Keratinocyte (primary cell): Measurements from ENCODE around the gene C7orf33. TPM values are rescaled to one million over a fixed set of nuclear protein-coding genes. Genes with fewer than 3 reads are reported as not detected.

Experiments
- DNase-seq: peaks from one replicate; pipeline ENCODE4 v3.0.0-alpha.2; 2011; ENCODE audit warnings: low read depth, missing footprints, low spot score
- FAIRE-seq: peaks from 2 replicates; lab custom pipeline; 2011; peaks lifted over from hg19 to GRCh38; lab: Jason Lieb, UNC
- H2AFZ ChIP-seq: 2 replicates; pipeline ENCODE4 v1.6.0; 2012; ENCODE audit warnings: low read length, control low read depth, inconsistent platforms; ENCODE audit not compliant: control insufficient read depth
- H3K27ac ChIP-seq: 2 replicates; pipeline ENCODE4 v1.5.1; 2011; ENCODE audit warnings: low read length; ENCODE audit not compliant: control insufficient read depth, insufficient read depth
- H3K27me3 ChIP-seq: 3 replicates; pipeline ENCODE4 v1.6.0; 2011; ENCODE audit warnings: low read length; ENCODE audit not compliant: control insufficient read depth, insufficient read depth; ENCODE audit errors: extremely low read depth
- H3K36me3 ChIP-seq, 2 experiments: 2 replicates in 1 of 2; 3 replicates in 1 of 2; pipeline ENCODE4 v1.5.1; 2011; ENCODE audit warnings: low read length in 2 of 2, mild to moderate bottlenecking in 1 of 2; ENCODE audit not compliant: control insufficient read depth in 2 of 2, insufficient read depth in 2 of 2; ENCODE audit errors: extremely low read depth in 1 of 2
- H3K4me1 ChIP-seq: 3 replicates; pipeline ENCODE4 v1.5.1; 2011; ENCODE audit warnings: low read length; ENCODE audit not compliant: control insufficient read depth, insufficient read depth; ENCODE audit errors: extremely low read depth
- H3K4me2 ChIP-seq: 3 replicates; pipeline ENCODE4 v1.6.0; 2011; ENCODE audit warnings: low read depth, low read length; ENCODE audit not compliant: control insufficient read depth, insufficient read depth; ENCODE audit errors: extremely low read depth
- H3K4me3 ChIP-seq, 3 experiments: fragments of 200-600 bp in 1 of 3; sonication (generic) in 1 of 3; 2 replicates in 2 of 3; 3 replicates in 1 of 3; pipeline ENCODE4 v1.5.1; 2011 to 2016; ENCODE audit warnings: low read length in 3 of 3, mild to moderate bottlenecking in 3 of 3, control low read depth in 2 of 3, inconsistent platforms in 1 of 3, low read depth in 1 of 3, mixed read lengths in 1 of 3, mixed run types in 1 of 3, moderate library complexity in 1 of 3; ENCODE audit not compliant: control insufficient read depth in 2 of 3, insufficient read depth in 2 of 3; ENCODE audit errors: extremely low read depth in 1 of 3
- H3K79me2 ChIP-seq: 2 replicates; pipeline ENCODE4 v1.6.0; 2012; ENCODE audit warnings: low read length; ENCODE audit not compliant: control insufficient read depth, insufficient read depth
- H3K9ac ChIP-seq: 3 replicates; pipeline ENCODE4 v1.6.0; 2011; ENCODE audit warnings: low read length; ENCODE audit not compliant: control insufficient read depth, insufficient read depth; ENCODE audit errors: extremely low read depth
- H3K9me1 ChIP-seq: 3 replicates; pipeline ENCODE4 v1.6.0; 2011; ENCODE audit warnings: low read length; ENCODE audit not compliant: control insufficient read depth, insufficient read depth; ENCODE audit errors: extremely low read depth
- H3K9me3 ChIP-seq: 2 replicates; pipeline ENCODE4 v1.5.1; 2012; ENCODE audit warnings: low read depth, low read length; ENCODE audit not compliant: control insufficient read depth
- H4K20me1 ChIP-seq: 3 replicates; pipeline ENCODE4 v1.6.0; 2011; ENCODE audit warnings: low read length; ENCODE audit not compliant: control insufficient read depth, insufficient read depth; ENCODE audit errors: extremely low read depth
- CTCF ChIP-seq, 3 experiments: IDR thresholded peaks in 1 of 3; conservative IDR thresholded peaks in 1 of 3; optimal IDR thresholded peaks in 1 of 3; 2 replicates in 2 of 3; 3 replicates in 1 of 3; pipeline versions ENCODE3 to v1.5.1; 2011; ENCODE audit warnings: low read length in 3 of 3, mild to moderate bottlenecking in 3 of 3, moderate library complexity in 2 of 3, control low read depth in 1 of 3, inconsistent platforms in 1 of 3; ENCODE audit not compliant: insufficient read depth in 2 of 3; ENCODE audit errors: extremely low read depth in 1 of 3
- EZH2 ChIP-seq: IDR thresholded peaks from one replicate; pipeline ENCODE4 v1.6.1; 2012; ENCODE audit warnings: inconsistent platforms, mild to moderate bottlenecking, low read length, moderate library complexity
- dilution Hi-C: fragments of 300-500 bp; cut with MboI; formaldehyde crosslinking; loops from one replicate; pipeline ENCODE4 v1.7.0; 2020; ENCODE audit warnings: low sequenced_read_pairs; ENCODE audit not compliant: extremely low pct_ligation_motif_present
- polyA plus RNA-seq, 5 experiments: library from polyadenylated mRNA; depleted of rRNA in 3 of 5; stranded (reverse) in 3 of 5; stranded (forward) in 1 of 5; unstranded in 1 of 5; fragments of >200 nt; gene quantifications; 1 replicate in 1 of 5; 2 replicates in 3 of 5; 3 replicates in 1 of 5; pipeline versions ENCODE4 v1.2.1 to v1.2.3, GENCODE V29; 2011 to 2012; ENCODE audit warnings: missing spikeins in 2 of 5, low read depth in 1 of 5, low replicate concordance in 1 of 5

Gene C7orf33
- polyA plus RNA-seq, 1 donor (not counting 4 experiments of a cell fraction or from before 2014, with no cell fraction given), result not detected

GRCh38 chr7:148657929-148658328 is 67.4 kb downstream of the C7orf33 start:
- TF ChIP-seq EZH2 (no peak), CTCF (optimal IDR thresholded peaks at IDR 0.05 in 1 of 3, IDR thresholded peaks at IDR 0.05 in 1 of 3, conservative IDR thresholded peaks at IDR 0.05 in 1 of 3; ENCODE audit: extremely low read depth in 1 of 3, insufficient read depth in 2 of 3, low read length in 3 of 3) (no peak)
- Histone ChIP-seq H3K27ac (no peak overlapping the region), H3K79me2 (no peaks in the 10 kb centered on the region), H3K9me1 (no peaks in the 10 kb centered on the region), H3K9ac (no peak overlapping the region), H3K4me2 (no peak overlapping the region), H3K27me3 (no peaks in the 10 kb centered on the region), H3K4me3 (no peak overlapping the region), H3K36me3 (no peaks in the 10 kb centered on the region), H2AFZ (no peak overlapping the region), H4K20me1 (no peaks in the 10 kb centered on the region), H3K4me1 (no peaks in the 10 kb centered on the region), H3K9me3 (no peaks in the 10 kb centered on the region)
- DNase-seq (no peak), FAIRE-seq (no peak)
- dilution Hi-C loops, result no loop called here

- Histone ChIP-seq H3K4me3 (no peak overlapping the region), H3K79me2 (no peaks in the 10 kb centered on the region), H3K27me3 (no peaks in the 10 kb centered on the region), H4K20me1 (no peaks in the 10 kb centered on the region), H3K9me1 (no peaks in the 10 kb centered on the region), H3K4me1 (no peaks in the 10 kb centered on the region), H3K9ac (no peak overlapping the region), H3K27ac (no peak overlapping the region), H3K36me3 (no peaks in the 10 kb centered on the region), H2AFZ (no peak overlapping the region), H3K4me2 (no peak overlapping the region), H3K9me3 (no peaks in the 10 kb centered on the region)
- DNase-seq, result no peak
- dilution Hi-C loops, result no loop called here
- FAIRE-seq, result no peak
- TF ChIP-seq CTCF (optimal IDR thresholded peaks at IDR 0.05 in 1 of 3, IDR thresholded peaks at IDR 0.05 in 1 of 3, conservative IDR thresholded peaks at IDR 0.05 in 1 of 3; ENCODE audit: extremely low read depth in 1 of 3, insufficient read depth in 2 of 3, low read length in 3 of 3) (no peak), EZH2 (no peak)
Measured at GRCh38 chr7:148661471-148661870, 70.9 kb downstream of the C7orf33 start.
